ENCODE data around the gene COL12A1. TPM values are rescaled to one million over a fixed set of nuclear protein-coding genes. Genes with fewer than 3 reads are reported as not detected.

Gene COL12A1
- under 1 TPM in 1 of 3 donors, not detected in 2; 0.25 TPM for total RNA-seq
- 0.07 TPM for total RNA-seq (2013)

DNA sequence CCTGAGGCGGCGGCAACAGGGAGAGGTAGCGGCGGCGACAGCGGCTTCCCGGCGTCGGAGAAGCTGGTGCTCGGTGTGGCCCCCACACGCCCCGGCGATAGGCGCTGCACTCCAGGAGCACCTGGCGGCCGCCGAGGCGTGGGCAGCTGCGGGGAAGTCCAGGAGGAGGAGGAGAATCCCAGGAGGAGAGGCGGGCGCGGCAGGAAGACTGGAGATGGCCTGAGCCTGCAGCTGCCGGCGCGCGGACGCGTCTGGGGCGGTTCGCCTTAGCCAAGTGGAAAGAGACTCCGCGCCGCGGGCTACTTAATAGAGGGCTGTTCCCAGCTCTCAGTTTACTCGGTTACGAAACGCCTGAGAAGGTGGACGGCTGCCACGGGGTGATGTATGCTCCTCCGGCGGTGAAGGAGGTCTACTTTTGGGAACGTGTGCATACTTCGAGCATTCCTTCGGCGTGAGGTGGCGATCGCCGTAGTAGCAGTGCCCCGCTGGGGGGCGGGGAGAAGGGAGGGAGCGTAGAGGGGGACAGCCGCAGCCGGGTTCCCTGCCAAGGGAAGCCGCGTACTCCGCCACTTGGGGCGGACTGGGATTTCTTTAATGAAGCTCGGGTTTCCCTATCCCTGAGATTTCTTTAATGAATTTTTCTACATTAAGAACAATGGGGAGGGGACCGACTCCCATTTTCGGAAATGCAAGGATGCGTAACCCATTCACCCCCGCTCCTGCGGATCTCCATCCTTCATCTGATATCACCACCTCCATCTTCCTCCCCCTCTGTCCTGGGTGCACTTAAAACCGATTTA is at the start of gene COL12A1:
Gene COL12A1, minus strand, starts transcription at position 278 of the 800 bp plus-strand sequence. CDS start 3,261 bp downstream, outside the sequence.
- Mint-ChIP-seq H3K36me3 (no peaks in the 10 kb centered on the region), H3K27ac (no peak within 1 kb of the TSS), H3K27me3 (ENCODE audit: low read depth in 2 of 2) (peaks cover 72 to 88% of the 10 kb centered on the region in 2 donors), H3K4me3 (peak within 1 kb of the TSS; percentile 30), H3K9me3 (no peaks in the 10 kb centered on the region), H3K4me1 (peaks cover 37 to 54% of the 10 kb centered on the region in 2 donors)
- Histone ChIP-seq H3K4me1 (ENCODE audit: control insufficient read depth, insufficient read depth, low read length) (peaks cover 50% of the 10 kb centered on the region), H3K27me3 (ENCODE audit: control insufficient read depth, insufficient read depth, low read length) (peaks cover 54% of the 10 kb centered on the region), H3K9me3 (ENCODE audit: control insufficient read depth, insufficient read depth, low read length) (no peaks in the 10 kb centered on the region), H3K4me3 (ENCODE audit: low read length) (no peak within 1 kb of the TSS), H3K36me3 (ENCODE audit: control insufficient read depth, insufficient read depth, low read length) (no peaks in the 10 kb centered on the region), H3K27ac (ENCODE audit: low read length) (no peak within 1 kb of the TSS)
- WGBS (ENCODE audit: insufficient coverage), result 3% methylated on average over 64 of the region's 64 CpGs
- ATAC-seq (no peak), DNase-seq (peak in 1 of 2 donors; percentile 21)
- TF ChIP-seq, protein P1, sequence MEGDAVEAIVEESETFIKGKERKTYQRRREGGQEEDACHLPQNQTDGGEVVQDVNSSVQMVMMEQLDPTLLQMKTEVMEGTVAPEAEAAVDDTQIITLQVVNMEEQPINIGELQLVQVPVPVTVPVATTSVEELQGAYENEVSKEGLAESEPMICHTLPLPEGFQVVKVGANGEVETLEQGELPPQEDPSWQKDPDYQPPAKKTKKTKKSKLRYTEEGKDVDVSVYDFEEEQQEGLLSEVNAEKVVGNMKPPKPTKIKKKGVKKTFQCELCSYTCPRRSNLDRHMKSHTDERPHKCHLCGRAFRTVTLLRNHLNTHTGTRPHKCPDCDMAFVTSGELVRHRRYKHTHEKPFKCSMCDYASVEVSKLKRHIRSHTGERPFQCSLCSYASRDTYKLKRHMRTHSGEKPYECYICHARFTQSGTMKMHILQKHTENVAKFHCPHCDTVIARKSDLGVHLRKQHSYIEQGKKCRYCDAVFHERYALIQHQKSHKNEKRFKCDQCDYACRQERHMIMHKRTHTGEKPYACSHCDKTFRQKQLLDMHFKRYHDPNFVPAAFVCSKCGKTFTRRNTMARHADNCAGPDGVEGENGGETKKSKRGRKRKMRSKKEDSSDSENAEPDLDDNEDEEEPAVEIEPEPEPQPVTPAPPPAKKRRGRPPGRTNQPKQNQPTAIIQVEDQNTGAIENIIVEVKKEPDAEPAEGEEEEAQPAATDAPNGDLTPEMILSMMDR (IDR thresholded peaks at IDR 0.05), result no peak
- intact Hi-C loops (cut with micrococcal nuclease), result no loop called here

DNA sequence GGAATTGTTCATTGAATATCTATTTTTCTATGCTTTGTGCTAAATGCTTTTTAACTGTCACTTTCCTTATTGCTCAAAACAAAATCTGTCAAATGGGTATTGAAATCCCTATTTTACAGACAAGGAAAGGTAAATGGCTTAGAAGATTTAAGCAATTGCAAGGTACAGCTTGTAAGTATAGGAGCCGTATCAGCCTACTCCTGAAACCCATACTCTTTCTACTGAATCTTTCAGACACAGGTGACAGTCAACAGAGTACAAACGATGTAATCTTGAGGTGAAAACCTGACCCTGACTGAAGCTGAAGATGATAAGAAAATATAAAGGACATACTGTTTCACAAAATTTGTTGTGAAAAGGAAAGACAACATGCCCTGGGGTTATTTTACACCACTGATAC is 44.7 kb upstream of the COL12A1 start:
- no peak for DNase-seq
- intact Hi-C loops (cut with micrococcal nuclease), result no loop called here

DNA sequence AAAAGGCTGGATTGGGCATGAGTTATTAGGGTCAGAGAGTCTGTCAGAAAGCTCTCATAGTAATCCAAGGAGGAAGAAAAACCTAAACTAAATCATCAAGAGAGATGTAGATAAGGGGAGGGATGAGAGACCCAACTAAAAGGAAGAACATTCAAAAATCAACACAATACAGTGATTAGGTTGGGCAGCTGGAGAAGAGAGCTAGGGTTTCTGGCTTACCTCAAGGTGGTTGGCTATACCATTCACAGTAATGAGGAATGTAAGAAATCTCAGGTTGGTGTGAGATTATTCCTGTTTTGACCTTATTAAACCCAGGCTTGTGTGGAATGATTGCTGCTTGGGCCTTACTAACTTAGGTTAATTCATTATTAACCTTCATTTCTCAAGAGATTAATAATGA is 44.0 kb upstream of the COL12A1 start:
- Histone ChIP-seq H3K4me3 (ENCODE audit: low read length) (no peak overlapping the region), H3K4me1 (ENCODE audit: control insufficient read depth, insufficient read depth, low read length) (no peaks in the 10 kb centered on the region), H3K36me3 (ENCODE audit: control insufficient read depth, insufficient read depth, low read length) (peaks cover 6% of the 10 kb centered on the region), H3K27ac (ENCODE audit: low read length) (no peak overlapping the region), H3K9me3 (ENCODE audit: control insufficient read depth, insufficient read depth, low read length) (no peaks in the 10 kb centered on the region), H3K27me3 (ENCODE audit: control insufficient read depth, insufficient read depth, low read length) (no peaks in the 10 kb centered on the region)
- no peaks in the 10 kb centered on the region for H3K36me3 Mint-ChIP-seq
- H3K27me3 Mint-ChIP-seq (ENCODE audit: low read depth in 2 of 2), result peaks cover 15 to 16% of the 10 kb centered on the region in 2 donors
- H3K4me3 Mint-ChIP-seq, result no peak overlapping the region
- no peaks in the 10 kb centered on the region for H3K9me3 Mint-ChIP-seq
- TF ChIP-seq, protein P1 (IDR thresholded peaks at IDR 0.05), result no peak
- H3K27ac Mint-ChIP-seq, result no peak overlapping the region
- peaks cover 0 to under 1% of the 10 kb centered on the region in 2 donors for H3K4me1 Mint-ChIP-seq
- intact Hi-C loops (cut with micrococcal nuclease), result loop anchor here (10.0 kb wide), 1 partner anchor 355 kb away; the partner anchor contains the start of gene SENP6
- DNase-seq, result no peak
- ATAC-seq, result no peak

More for the DNA sequence above, 44.7 kb upstream of the COL12A1 start:
- no peak overlapping the region for H3K4me3 ChIP-seq (ENCODE audit: low read length)
- H3K27ac ChIP-seq (ENCODE audit: low read length), result no peak overlapping the region
- no peak overlapping the region for H3K4me3 Mint-ChIP-seq
- no peaks in the 10 kb centered on the region for H3K27me3 ChIP-seq (ENCODE audit: control insufficient read depth, insufficient read depth, low read length)
- H3K36me3 Mint-ChIP-seq, result no peaks in the 10 kb centered on the region
- H3K4me1 ChIP-seq (ENCODE audit: control insufficient read depth, insufficient read depth, low read length), result no peaks in the 10 kb centered on the region
- no peak overlapping the region for H3K27ac Mint-ChIP-seq
- WGBS (ENCODE audit: insufficient coverage), result 82% methylated on average over 2 of the region's 2 CpGs
- peaks cover 12% of the 10 kb centered on the region in 2 donors for H3K27me3 Mint-ChIP-seq (ENCODE audit: low read depth in 2 of 2)
- H3K4me1 Mint-ChIP-seq, result no peaks in the 10 kb centered on the region
- no peak for ATAC-seq
- TF ChIP-seq, protein P1 (IDR thresholded peaks at IDR 0.05), result no peak
- H3K9me3 Mint-ChIP-seq, result no peaks in the 10 kb centered on the region
- H3K36me3 ChIP-seq (ENCODE audit: control insufficient read depth, insufficient read depth, low read length), result peaks cover 12% of the 10 kb centered on the region
- H3K9me3 ChIP-seq (ENCODE audit: control insufficient read depth, insufficient read depth, low read length), result no peaks in the 10 kb centered on the region
